Progenitor cell of endocrine pancreas (in vitro differentiated cells): ENCODE measurements around the gene ZNF484. TPM values are rescaled to one million over a fixed set of nuclear protein-coding genes. Genes with fewer than 3 reads are reported as not detected.
"Not testable (repeated sequence)": the region's sequence is repeated elsewhere in the genome, so short reads cannot be mapped to it uniquely, and the experiment has no call there.

Experiments used
- DNase-seq: peaks from one replicate; pipeline ENCODE4 v3.0.0; 2021; ENCODE audit warnings: low spot score; ENCODE audit not compliant: unreplicated experiment
- H3K27ac Mint-ChIP-seq: 2 replicates; pipeline ENCODE4 v1.8.0; 2021; ENCODE audit warnings: mild to moderate bottlenecking, moderate library complexity, mixed read lengths
- H3K27me3 Mint-ChIP-seq: 2 replicates; pipeline ENCODE4 v1.8.0; 2021; ENCODE audit warnings: mixed read lengths
- H3K36me3 Mint-ChIP-seq: 2 replicates; pipeline ENCODE4 v1.8.0; 2022; ENCODE audit warnings: mixed read lengths; ENCODE audit not compliant: insufficient read depth
- H3K4me1 Mint-ChIP-seq: 2 replicates; pipeline ENCODE4 v1.8.0; 2021; ENCODE audit warnings: low read depth, mixed read lengths
- H3K4me3 Mint-ChIP-seq: 2 replicates; pipeline ENCODE4 v1.8.0; 2021; ENCODE audit warnings: low read depth, mild to moderate bottlenecking, moderate library complexity, mixed read lengths
- H3K9me3 Mint-ChIP-seq: 2 replicates; pipeline ENCODE4 v1.8.0; 2021; ENCODE audit warnings: low read depth, mixed read lengths
- CTCF ChIP-seq: fragments of 200-600 bp; sonication (generic); IDR thresholded peaks from one replicate; pipeline ENCODE4 v1.5.0; 2021; ENCODE audit warnings: antibody characterized with exemption, mild to moderate bottlenecking; ENCODE audit not compliant: unreplicated experiment
- total RNA-seq: library from RNA; stranded (reverse); gene quantifications from 2 replicates; pipeline ENCODE4 v1.2.1, GENCODE V29; 2021

The ZNF484 gene
- total RNA-seq, 1 donor from 2014 or later = 11.1 TPM

GRCh38 chr9:92897323-92897722 lies 19.5 kb upstream of the ZNF484 start:
- no peak for DNase-seq
- peaks cover under 1% of the 10 kb centered on the region for H3K4me1 Mint-ChIP-seq
- H3K27me3 Mint-ChIP-seq = peaks cover under 1% of the 10 kb centered on the region
- no peak overlapping the region for H3K4me3 Mint-ChIP-seq
- TF ChIP-seq CTCF = no peak
- H3K36me3 Mint-ChIP-seq = no peaks in the 10 kb centered on the region
- no peak overlapping the region for H3K27ac Mint-ChIP-seq
- H3K9me3 Mint-ChIP-seq = no peaks in the 10 kb centered on the region

GRCh38 chr9:92895812-92896436 lies 18.1 kb upstream of the ZNF484 start:
- peaks cover 3% of the 10 kb centered on the region for H3K4me1 Mint-ChIP-seq

GRCh38 chr9:92894711-92895362 lies 17.0 kb upstream of the ZNF484 start:
- H3K27ac Mint-ChIP-seq = no peak overlapping the region
- peaks cover 3% of the 10 kb centered on the region for H3K4me1 Mint-ChIP-seq
- no peak overlapping the region for H3K4me3 Mint-ChIP-seq
- no peaks in the 10 kb centered on the region for H3K9me3 Mint-ChIP-seq
- no peak for TF ChIP-seq CTCF
- no peak for DNase-seq
- H3K27me3 Mint-ChIP-seq = peaks cover 5% of the 10 kb centered on the region
- no peaks in the 10 kb centered on the region for H3K36me3 Mint-ChIP-seq

More at GRCh38 chr9:92895812-92896436, 18.1 kb upstream of the ZNF484 start:
- Mint-ChIP-seq H3K9me3 (no peaks in the 10 kb centered on the region), H3K27ac (no peak overlapping the region), H3K4me3 (no peak overlapping the region), H3K36me3 (no peaks in the 10 kb centered on the region), H3K27me3 (peaks cover 3% of the 10 kb centered on the region)
- TF ChIP-seq CTCF = no peak
- DNase-seq = no peak

GRCh38 chr9:92893916-92894610 lies 16.2 kb upstream of the ZNF484 start:
- not testable (repeated sequence) for H3K4me3 Mint-ChIP-seq, DNase-seq, H3K36me3 Mint-ChIP-seq, H3K9me3 Mint-ChIP-seq, H3K27me3 Mint-ChIP-seq, H3K27ac Mint-ChIP-seq, H3K4me1 Mint-ChIP-seq

- not testable (repeated sequence) for H3K27ac Mint-ChIP-seq, H3K4me1 Mint-ChIP-seq, H3K4me3 Mint-ChIP-seq, H3K9me3 Mint-ChIP-seq, H3K36me3 Mint-ChIP-seq, DNase-seq
- H3K27me3 Mint-ChIP-seq = peaks cover 21% of the 10 kb centered on the region
Observed at GRCh38 chr9:92892276-92892675, 14.4 kb upstream of the ZNF484 start.

GRCh38 chr9:92890761-92891160 lies 12.9 kb upstream of the ZNF484 start:
- Mint-ChIP-seq H3K9me3 (no peaks in the 10 kb centered on the region), H3K36me3 (no peaks in the 10 kb centered on the region), H3K4me3 (no peak overlapping the region), H3K27me3 (peaks cover 27% of the 10 kb centered on the region), H3K4me1 (peaks cover 3% of the 10 kb centered on the region), H3K27ac (no peak overlapping the region)
- no peak for DNase-seq
- TF ChIP-seq CTCF = no peak
